Trophoblast cell (in vitro differentiated cells and primary cell): ENCODE data around the gene KIF18B.
A peak's percentile ranks its signal among the peaks of the same experiment; 100 is the strongest.

ENCODE experiments used
- DNase-seq, 2 donors: peaks; one replicate each; pipeline ENCODE4 v3.0.0-alpha.2; 2016
- H2AFZ ChIP-seq: 2 replicates; pipeline ENCODE4 v1.6.1; 2013; ENCODE audit warnings: low read length, moderate library complexity, mild to moderate bottlenecking; ENCODE audit not compliant: insufficient read depth, poor library complexity
- H2AK5ac ChIP-seq: 2 replicates; pipeline ENCODE4 v1.6.1; 2013; ENCODE audit warnings: mild to moderate bottlenecking, low read length
- H2BK120ac ChIP-seq: 2 replicates; pipeline ENCODE4 v1.6.1; 2013; ENCODE audit warnings: low read length, mild to moderate bottlenecking, moderate library complexity; ENCODE audit not compliant: insufficient read depth, poor library complexity
- H2BK12ac ChIP-seq: 2 replicates; pipeline ENCODE4 v1.6.1; 2013; ENCODE audit warnings: mild to moderate bottlenecking, low read length, moderate library complexity
- H2BK5ac ChIP-seq: 2 replicates; pipeline ENCODE4 v1.6.1; 2013; ENCODE audit warnings: low read length, low read depth, moderate library complexity, mild to moderate bottlenecking; ENCODE audit not compliant: poor library complexity
- H3K14ac ChIP-seq: 2 replicates; pipeline ENCODE4 v1.6.1; 2013; ENCODE audit warnings: mild to moderate bottlenecking, low read length
- H3K18ac ChIP-seq: 2 replicates; pipeline ENCODE4 v1.6.1; 2013; ENCODE audit warnings: mild to moderate bottlenecking, low read length
- H3K23ac ChIP-seq: 2 replicates; pipeline ENCODE4 v1.6.1; 2013; ENCODE audit warnings: low read length
- H3K27ac ChIP-seq: 2 replicates; pipeline ENCODE4 v1.5.1; 2013; ENCODE audit warnings: low read depth, mild to moderate bottlenecking, inconsistent platforms, low read length, moderate library complexity
- H3K27me3 ChIP-seq: 2 replicates; pipeline ENCODE4 v1.6.1; 2013; ENCODE audit warnings: inconsistent platforms, mild to moderate bottlenecking, low read length, moderate library complexity; ENCODE audit not compliant: insufficient read depth
- H3K36me3 ChIP-seq, 2 experiments: 1 replicate in 1 of 2; 2 replicates in 1 of 2; pipeline ENCODE4 v1.6.1; 2013; ENCODE audit warnings: low read length in 2 of 2, mild to moderate bottlenecking in 2 of 2, moderate library complexity in 1 of 2; ENCODE audit not compliant: insufficient read depth in 2 of 2, control insufficient read depth in 1 of 2
- H3K4ac ChIP-seq: 2 replicates; pipeline ENCODE4 v1.6.1; 2013; ENCODE audit warnings: low read depth, mild to moderate bottlenecking, low read length, moderate library complexity
- H3K4me1 ChIP-seq, 2 experiments: 1 replicate in 1 of 2; 2 replicates in 1 of 2; pipeline ENCODE4 v1.6.1; 2013; ENCODE audit warnings: low read length in 2 of 2, mild to moderate bottlenecking in 2 of 2, moderate library complexity in 1 of 2; ENCODE audit not compliant: insufficient read depth in 2 of 2, control insufficient read depth in 1 of 2
- H3K4me2 ChIP-seq: 2 replicates; pipeline ENCODE4 v1.6.1; 2013; ENCODE audit warnings: inconsistent platforms, mild to moderate bottlenecking, low read length, moderate library complexity
- H3K4me3 ChIP-seq: 2 replicates; pipeline ENCODE4 v1.5.1; 2013; ENCODE audit warnings: mild to moderate bottlenecking, low read depth, low read length, inconsistent platforms
- H3K79me1 ChIP-seq: one replicate; pipeline ENCODE4 v1.6.1; 2013; ENCODE audit warnings: low read length
- H3K79me2 ChIP-seq: 2 replicates; pipeline ENCODE4 v1.6.1; 2013; ENCODE audit warnings: low read length, mild to moderate bottlenecking; ENCODE audit not compliant: control insufficient read depth, insufficient read depth, poor library complexity
- H3K9ac ChIP-seq: 2 replicates; pipeline ENCODE4 v1.6.1; 2013; ENCODE audit warnings: mild to moderate bottlenecking, low read length
- H3K9me3 ChIP-seq: 2 replicates; pipeline ENCODE4 v1.6.1; 2013; ENCODE audit warnings: low read depth, mild to moderate bottlenecking, control low read depth, inconsistent platforms, low read length; ENCODE audit not compliant: insufficient read depth
- H4K12ac ChIP-seq: 2 replicates; pipeline ENCODE4 v1.6.1; 2013; ENCODE audit warnings: low read depth, mild to moderate bottlenecking, low read length, moderate library complexity
- H4K8ac ChIP-seq: 2 replicates; pipeline ENCODE4 v1.6.1; 2013; ENCODE audit warnings: low read depth, mild to moderate bottlenecking, low read length, moderate library complexity
- H4K91ac ChIP-seq: one replicate; pipeline ENCODE4 v1.6.1; 2013; ENCODE audit warnings: low read depth, mild to moderate bottlenecking, low read length, moderate library complexity
- WGBS: extraction: QIAGEN DNeasy Blood & Tissue Kit; methylation state at CpG from one replicate; pipeline ENCODE4 v1.1.7; 2013; ENCODE audit warnings: missing lambda C conversion rate; ENCODE audit not compliant: insufficient read length, insufficient coverage; ENCODE audit errors: extremely low coverage; 5-methylcytosine and 5-hydroxymethylcytosine counted together

The KIF18B gene

GRCh38 chr17:44880062-44880461 is 67.5 kb downstream of the KIF18B start:
- no peak overlapping the region for H4K91ac ChIP-seq
- H3K27me3 ChIP-seq: no peaks in the 10 kb centered on the region
- H2BK120ac ChIP-seq: no peak overlapping the region
- H2BK12ac ChIP-seq: no peak overlapping the region
- H2AK5ac ChIP-seq: no peak overlapping the region
- no peak overlapping the region for H3K23ac ChIP-seq
- no peak overlapping the region for H3K4me2 ChIP-seq
- H3K79me1 ChIP-seq: no peaks in the 10 kb centered on the region
- no peak overlapping the region for H3K4me3 ChIP-seq
- H2BK5ac ChIP-seq: no peak overlapping the region
- H3K9me3 ChIP-seq: no peaks in the 10 kb centered on the region
- peaks cover 29 to 61% of the 10 kb centered on the region in 2 experiments for H3K36me3 ChIP-seq
- WGBS: no CpG with 5 or more reads among the region's 2 CpGs
- H3K18ac ChIP-seq: no peak overlapping the region
- no peak overlapping the region for H4K8ac ChIP-seq
- H3K4ac ChIP-seq: no peak overlapping the region
- H3K79me2 ChIP-seq: no peaks in the 10 kb centered on the region
- no peak overlapping the region for H2AFZ ChIP-seq
- H3K27ac ChIP-seq: no peak overlapping the region
- H3K9ac ChIP-seq: no peak overlapping the region
- H4K12ac ChIP-seq: no peak overlapping the region
- H3K4me1 ChIP-seq: no peaks in the 10 kb centered on the region
- DNase-seq: no peak
- no peak overlapping the region for H3K14ac ChIP-seq

- Histone ChIP-seq H3K9me3 (no peaks in the 10 kb centered on the region), H3K4ac (no peak overlapping the region), H3K4me1 (no peaks in the 10 kb centered on the region), H3K27me3 (no peaks in the 10 kb centered on the region), H2BK120ac (no peak overlapping the region), H3K4me3 (no peak overlapping the region), H3K79me1 (no peaks in the 10 kb centered on the region), H2BK12ac (no peak overlapping the region), H3K14ac (no peak overlapping the region), H2AFZ (no peak overlapping the region), H3K9ac (no peak overlapping the region), H4K91ac (no peak overlapping the region), H4K12ac (no peak overlapping the region), H3K36me3 (peaks cover 28 to 55% of the 10 kb centered on the region in 2 experiments), H3K4me2 (no peak overlapping the region), H4K8ac (no peak overlapping the region), H2BK5ac (no peak overlapping the region), H3K79me2 (no peaks in the 10 kb centered on the region), H2AK5ac (no peak overlapping the region), H3K27ac (no peak overlapping the region), H3K18ac (no peak overlapping the region), H3K23ac (no peak overlapping the region)
- DNase-seq: no peak
- no CpG with 5 or more reads among the region's 6 CpGs for WGBS
Measured at GRCh38 chr17:44879376-44879775, 68.2 kb downstream of the KIF18B start.

GRCh38 chr17:44878627-44879221 is 68.8 kb downstream of the KIF18B start:
- H3K14ac ChIP-seq: no peak overlapping the region
- no peak overlapping the region for H4K91ac ChIP-seq
- H3K18ac ChIP-seq: no peak overlapping the region
- H3K79me2 ChIP-seq: no peaks in the 10 kb centered on the region
- DNase-seq: peak; percentile 16 to 68
- no peak overlapping the region for H3K9ac ChIP-seq
- no peak overlapping the region for H4K12ac ChIP-seq
- H3K4me2 ChIP-seq: no peak overlapping the region
- no peak overlapping the region for H3K23ac ChIP-seq
- no peaks in the 10 kb centered on the region for H3K4me1 ChIP-seq
- no peak overlapping the region for H4K8ac ChIP-seq
- H2AK5ac ChIP-seq: no peak overlapping the region
- H3K9me3 ChIP-seq: no peaks in the 10 kb centered on the region
- H3K27me3 ChIP-seq: no peaks in the 10 kb centered on the region
- H2AFZ ChIP-seq: no peak overlapping the region
- H2BK120ac ChIP-seq: no peak overlapping the region
- peaks cover 24 to 54% of the 10 kb centered on the region in 2 experiments for H3K36me3 ChIP-seq
- WGBS: no CpG with 5 or more reads among the region's 6 CpGs
- no peaks in the 10 kb centered on the region for H3K79me1 ChIP-seq
- no peak overlapping the region for H3K4me3 ChIP-seq
- H3K4ac ChIP-seq: no peak overlapping the region
- no peak overlapping the region for H2BK5ac ChIP-seq
- H2BK12ac ChIP-seq: no peak overlapping the region
- H3K27ac ChIP-seq: no peak overlapping the region

GRCh38 chr17:44877121-44877520 is 70.5 kb downstream of the KIF18B start:
- H3K23ac ChIP-seq: no peak overlapping the region
- no peak overlapping the region for H3K4ac ChIP-seq
- H3K4me3 ChIP-seq: no peak overlapping the region
- no peaks in the 10 kb centered on the region for H3K9me3 ChIP-seq
- no peak overlapping the region for H2BK5ac ChIP-seq
- no peak for DNase-seq
- no peak overlapping the region for H3K9ac ChIP-seq
- H3K79me2 ChIP-seq: no peaks in the 10 kb centered on the region
- H3K36me3 ChIP-seq: peaks cover 26 to 51% of the 10 kb centered on the region in 2 experiments
- H3K14ac ChIP-seq: no peak overlapping the region
- no peak overlapping the region for H3K27ac ChIP-seq
- no peak overlapping the region for H2BK120ac ChIP-seq
- H3K27me3 ChIP-seq: no peaks in the 10 kb centered on the region
- no CpG with 5 or more reads among the region's 5 CpGs for WGBS
- no peak overlapping the region for H3K4me2 ChIP-seq
- no peaks in the 10 kb centered on the region for H3K4me1 ChIP-seq
- no peak overlapping the region for H2BK12ac ChIP-seq
- H4K8ac ChIP-seq: no peak overlapping the region
- H4K91ac ChIP-seq: no peak overlapping the region
- H2AFZ ChIP-seq: no peak overlapping the region
- no peak overlapping the region for H2AK5ac ChIP-seq
- no peaks in the 10 kb centered on the region for H3K79me1 ChIP-seq
- no peak overlapping the region for H3K18ac ChIP-seq
- H4K12ac ChIP-seq: no peak overlapping the region
